Stimulated activated CD4-positive, alpha-beta T cell treated with anti-CD3 and anti-CD28 coated beads, Interleukin-12 subunit alpha, Interleukin-12 subunit beta, amount 100 ng/mL, for 48 hours (primary cell): ENCODE data around the gene TBKBP1.

Source experiments
- DNase-seq, 3 donors: peaks; one replicate each; pipeline ENCODE4 v3.0.0-alpha.2; 2020; ENCODE audit warnings: low read depth in 2 of 3, low spot score in 1 of 3

The TBKBP1 gene, protein sequence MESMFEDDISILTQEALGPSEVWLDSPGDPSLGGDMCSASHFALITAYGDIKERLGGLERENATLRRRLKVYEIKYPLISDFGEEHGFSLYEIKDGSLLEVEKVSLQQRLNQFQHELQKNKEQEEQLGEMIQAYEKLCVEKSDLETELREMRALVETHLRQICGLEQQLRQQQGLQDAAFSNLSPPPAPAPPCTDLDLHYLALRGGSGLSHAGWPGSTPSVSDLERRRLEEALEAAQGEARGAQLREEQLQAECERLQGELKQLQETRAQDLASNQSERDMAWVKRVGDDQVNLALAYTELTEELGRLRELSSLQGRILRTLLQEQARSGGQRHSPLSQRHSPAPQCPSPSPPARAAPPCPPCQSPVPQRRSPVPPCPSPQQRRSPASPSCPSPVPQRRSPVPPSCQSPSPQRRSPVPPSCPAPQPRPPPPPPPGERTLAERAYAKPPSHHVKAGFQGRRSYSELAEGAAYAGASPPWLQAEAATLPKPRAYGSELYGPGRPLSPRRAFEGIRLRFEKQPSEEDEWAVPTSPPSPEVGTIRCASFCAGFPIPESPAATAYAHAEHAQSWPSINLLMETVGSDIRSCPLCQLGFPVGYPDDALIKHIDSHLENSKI

DNA sequence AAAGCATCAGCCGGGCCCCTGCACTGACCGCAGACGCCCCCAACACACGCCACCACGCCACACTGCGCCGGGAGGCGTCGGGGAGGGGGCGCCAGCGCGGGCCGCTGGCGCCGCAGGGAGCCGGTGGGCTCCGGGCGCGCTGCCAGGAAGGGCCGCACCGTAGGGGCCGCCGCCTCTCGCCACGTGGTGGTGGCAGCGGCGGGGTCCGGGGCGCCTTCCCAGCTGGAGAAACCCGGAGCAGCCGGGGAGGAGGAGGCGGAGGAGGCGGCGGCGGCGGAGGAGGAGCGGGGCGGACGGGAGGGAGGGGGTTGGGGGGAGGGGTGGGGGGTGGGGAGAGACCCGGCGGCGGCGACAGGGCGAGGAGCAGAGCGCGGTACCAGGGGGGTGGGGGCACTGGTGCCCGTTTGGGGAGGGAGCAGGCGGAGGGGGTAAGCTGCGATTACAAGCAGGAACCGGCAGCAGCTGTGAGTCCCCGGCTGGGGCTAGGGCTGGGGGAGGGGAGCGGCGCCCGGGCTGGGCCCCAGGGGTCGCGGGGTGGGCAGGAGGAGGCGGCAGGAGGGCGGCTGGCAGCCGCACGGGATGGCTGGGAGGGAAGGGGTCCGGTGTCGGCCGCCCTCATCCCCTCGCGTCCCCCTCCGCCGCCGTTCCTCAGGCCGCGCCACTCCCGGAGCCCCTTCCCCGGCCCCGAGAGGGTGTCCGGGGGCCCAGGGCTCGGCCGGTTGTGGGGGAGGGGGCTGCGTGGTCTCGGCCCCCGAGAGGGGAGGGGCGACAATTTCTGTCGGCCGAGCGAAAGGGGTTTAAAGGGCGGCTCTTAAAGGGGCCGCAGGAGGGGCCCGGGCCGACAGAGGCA lies at the start of gene TBKBP1:
TBKBP1 (plus strand) TSS at position 431 of the 850 bp plus-strand sequence. CDS start 1,952 bp downstream, outside the sequence.
- DNase-seq, result peak in 1 of 3 donors; percentile 44

DNA sequence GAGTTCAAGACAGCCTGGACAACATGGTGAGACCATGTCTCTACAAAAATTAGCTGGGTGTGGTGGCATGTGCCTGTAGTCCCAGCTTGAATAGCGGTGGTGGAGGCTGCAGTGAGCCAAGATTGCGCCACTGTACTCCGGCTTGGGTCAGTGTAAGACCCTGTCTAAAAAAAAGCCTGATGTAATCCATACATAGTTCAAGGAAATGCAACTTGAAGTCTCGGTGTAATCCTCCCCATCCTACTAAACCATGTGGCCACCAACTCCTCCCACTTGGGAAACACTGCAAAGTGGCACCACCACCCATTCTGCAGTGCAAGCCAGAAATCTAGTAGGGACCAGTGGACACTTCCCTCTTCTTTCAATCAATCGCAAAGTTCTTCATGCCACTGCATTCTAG lies 49.6 kb upstream of the TBKBP1 start:
- DNase-seq, result no peak

DNA sequence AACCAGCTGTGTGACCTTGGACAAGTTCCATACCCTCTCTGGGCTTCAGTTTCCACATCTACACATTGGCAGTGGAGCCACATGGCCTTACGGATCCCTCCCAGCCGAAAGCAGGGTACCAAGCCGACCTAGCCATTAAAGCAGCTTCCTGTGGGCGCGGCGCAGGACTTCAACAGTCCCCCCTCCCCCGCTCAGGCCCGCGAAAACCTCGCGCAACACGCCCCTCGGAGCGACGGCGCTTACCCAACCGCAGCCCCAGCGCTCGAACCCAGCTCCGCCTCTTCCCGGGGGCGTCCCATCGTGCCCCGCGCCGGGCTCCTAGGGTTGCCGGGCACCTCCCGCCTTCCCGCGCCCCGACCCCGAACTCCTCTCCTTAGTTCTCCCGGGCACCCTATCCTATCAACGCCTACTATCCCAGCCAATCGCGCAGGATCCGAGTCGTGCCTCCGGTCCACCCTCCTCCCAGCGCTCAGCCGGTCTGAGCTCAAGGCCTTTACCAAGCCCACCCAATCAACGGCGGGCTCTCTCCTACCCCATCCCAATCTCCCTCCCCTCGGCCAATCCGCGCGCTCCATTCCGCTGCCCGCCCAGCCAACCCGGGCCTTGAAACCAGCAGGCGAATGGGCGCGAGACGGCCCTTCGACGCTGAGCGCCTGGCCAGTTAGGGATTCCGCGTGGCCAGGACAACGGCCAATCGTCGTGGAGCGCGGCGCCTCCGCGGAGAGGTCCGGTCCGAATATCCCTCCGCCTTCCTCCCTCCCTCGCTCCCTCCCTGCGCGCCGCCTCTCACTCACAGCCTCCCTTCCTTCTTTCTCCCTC lies 44.6 kb upstream of the TBKBP1 start, which contains the start of gene KPNB1:
KPNB1 (plus strand) TSS at position 767 of the 819 bp plus-strand sequence. CDS start 326 bp downstream, outside the sequence.
- peak; percentile 96 to 99 (median 98) for DNase-seq

DNA sequence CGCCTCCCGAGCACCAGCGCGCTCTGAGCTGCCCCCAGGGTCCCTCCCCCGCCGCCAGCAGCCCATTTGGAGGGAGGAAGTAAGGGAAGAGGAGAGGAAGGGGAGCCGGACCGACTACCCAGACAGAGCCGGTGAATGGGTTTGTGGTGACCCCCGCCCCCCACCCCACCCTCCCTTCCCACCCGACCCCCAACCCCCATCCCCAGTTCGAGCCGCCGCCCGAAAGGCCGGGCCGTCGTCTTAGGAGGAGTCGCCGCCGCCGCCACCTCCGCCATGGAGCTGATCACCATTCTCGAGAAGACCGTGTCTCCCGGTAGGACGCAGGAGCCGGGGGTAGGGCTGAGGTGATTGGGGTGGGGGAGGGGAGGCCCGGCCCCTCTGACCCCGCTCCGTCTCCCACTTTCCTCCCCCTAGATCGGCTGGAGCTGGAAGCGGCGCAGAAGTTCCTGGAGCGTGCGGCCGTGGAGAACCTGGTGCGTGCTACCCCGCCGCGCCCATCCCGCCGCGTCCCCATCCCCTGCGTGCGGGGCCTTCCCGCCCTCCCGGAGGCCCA lies 43.9 kb upstream of the TBKBP1 start:
- DNase-seq, result no peak

DNA sequence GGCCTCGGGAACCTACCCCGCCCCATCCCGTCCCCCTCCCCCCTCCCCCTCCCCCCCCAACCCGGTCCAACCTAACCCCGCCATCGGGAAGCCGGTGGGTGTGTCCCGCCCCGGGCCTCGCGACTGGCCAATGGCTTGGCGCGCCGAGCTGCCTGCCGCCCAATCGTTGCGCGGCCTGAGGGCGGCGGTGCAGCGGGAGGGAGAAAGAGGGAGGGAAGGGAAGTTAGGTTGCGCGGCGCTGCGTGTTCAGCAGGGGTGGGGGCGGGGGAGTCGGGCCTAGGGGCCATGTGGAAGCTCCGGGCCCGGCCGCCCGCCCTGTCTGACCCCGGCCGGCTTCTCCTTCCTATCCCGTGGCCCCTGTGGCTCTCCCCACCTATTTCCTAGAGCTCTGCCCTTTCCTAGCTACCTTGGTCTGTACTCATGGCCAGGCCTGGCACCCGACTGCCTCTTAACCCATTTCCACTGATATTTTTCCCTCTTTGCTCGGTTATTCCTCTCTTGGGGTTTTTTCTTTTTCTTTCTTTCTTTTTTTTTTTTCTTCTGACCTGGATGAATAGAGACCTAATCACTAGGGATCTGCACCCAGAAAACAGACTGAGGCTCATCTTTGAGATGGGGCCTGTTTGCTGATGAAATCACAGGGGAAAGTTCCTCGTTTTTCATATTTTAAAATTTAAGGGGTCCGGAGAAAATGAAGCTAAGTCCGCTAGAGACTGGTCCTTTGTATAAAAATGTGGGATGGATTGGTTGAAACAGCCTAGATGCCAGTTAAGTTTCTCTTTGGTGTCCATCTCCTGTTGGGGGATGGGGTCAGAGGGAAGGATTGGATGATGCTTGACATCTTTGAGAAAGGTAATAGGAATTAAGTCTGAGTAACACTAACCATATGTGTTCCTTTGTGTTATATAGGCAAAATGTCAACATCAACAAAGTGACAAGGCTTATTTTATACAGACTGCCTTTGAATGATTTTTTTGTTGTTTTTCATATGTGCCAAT lies 43.1 kb upstream of the TBKBP1 start:
- DNase-seq, result peak; percentile 85 to 95 (median 93)

DNA sequence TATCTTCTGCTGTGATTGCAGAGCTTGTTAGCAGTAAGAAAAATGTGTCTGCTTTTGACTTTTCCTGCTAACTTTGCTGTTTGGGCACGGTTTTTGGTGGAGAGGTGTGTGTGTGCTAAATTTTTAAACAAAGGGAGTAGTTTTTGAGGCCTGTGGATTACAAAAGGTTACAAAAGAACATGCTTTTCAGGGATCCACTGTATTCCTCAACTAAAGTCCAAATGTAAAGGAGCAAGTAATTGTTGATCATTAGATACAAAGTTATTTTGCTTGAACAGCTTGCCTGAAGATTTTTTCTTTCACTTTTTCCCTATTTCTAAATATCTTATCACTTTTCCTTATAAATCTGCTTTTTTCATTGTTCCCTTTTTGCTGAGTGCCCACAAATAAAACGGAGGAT lies 42.3 kb upstream of the TBKBP1 start:
- DNase-seq, result no peak

DNA sequence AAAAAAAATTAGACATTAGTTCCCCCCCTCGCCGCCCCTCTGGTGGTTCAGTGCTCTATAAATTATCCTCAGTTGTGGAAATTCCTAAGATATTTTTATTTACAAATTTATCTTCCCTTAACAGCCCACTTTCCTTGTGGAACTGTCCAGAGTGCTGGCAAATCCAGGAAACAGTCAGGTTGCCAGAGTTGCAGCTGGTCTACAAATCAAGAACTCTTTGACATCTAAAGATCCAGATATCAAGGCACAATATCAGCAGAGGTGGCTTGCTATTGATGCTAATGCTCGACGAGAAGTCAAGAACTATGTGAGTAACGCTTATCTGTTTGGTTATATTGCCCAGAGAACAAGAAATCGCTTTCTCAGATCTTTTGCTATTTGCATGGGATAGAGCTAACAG lies 41.4 kb upstream of the TBKBP1 start:
- no peak for DNase-seq

DNA sequence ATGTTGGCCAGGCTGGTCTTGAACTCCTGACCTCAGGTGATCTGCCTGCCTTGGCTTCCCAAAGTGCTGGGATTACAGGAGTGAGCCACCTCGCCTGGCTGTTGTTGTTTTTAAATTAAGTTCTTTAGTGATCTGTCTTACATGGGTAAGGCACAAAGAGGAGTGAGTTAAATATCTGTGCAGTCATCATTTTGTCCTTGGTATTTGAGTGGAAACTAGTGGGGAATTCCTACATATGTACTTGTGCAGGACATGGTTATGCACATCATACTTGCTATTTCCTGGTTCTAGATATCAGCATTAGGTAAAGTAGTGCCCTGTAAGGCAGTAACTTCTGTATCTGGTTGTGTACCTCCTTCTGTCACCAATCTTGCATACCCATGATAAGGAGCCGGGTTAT lies 40.5 kb upstream of the TBKBP1 start:
- no peak for DNase-seq

DNA sequence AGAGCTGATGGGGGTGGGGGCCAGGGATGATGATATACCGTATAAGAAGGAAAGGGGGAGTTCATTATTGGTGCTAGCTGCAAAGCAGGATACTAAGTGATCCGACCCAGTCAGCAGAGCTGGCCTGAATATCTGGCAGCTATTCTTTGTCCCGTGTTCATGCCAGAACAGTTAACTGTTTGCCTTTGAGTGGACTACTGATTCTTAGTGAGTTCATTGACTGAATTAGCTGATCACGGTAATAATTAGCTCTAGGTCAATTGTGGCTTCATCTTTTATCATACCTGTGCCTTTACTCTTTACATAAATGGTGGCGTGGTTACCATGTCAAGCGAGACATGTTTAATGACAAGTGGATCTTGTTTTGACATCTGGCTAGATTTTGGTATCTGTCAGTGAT lies 39.0 kb upstream of the TBKBP1 start:
- no peak for DNase-seq

DNA sequence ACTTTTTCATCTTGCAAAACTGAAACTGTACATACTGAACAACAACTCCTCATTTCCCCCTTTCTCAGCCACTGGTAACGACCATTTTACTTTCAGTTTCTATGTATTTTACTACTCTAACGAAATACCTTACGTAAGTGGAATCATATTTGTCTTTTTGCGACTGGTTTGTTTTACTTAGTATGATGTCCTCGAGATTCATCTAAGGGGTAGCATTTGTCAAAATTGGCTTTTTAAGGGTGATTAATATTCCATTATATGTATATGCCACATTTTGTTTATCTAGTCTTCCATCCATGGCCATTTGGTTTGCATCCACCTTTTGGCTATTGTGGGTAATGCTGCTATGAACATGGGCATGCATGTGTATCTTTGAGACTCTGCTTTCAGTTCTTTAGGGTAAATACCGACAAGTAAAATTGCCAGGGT lies 33.9 kb upstream of the TBKBP1 start:
- DNase-seq, result no peak

DNA sequence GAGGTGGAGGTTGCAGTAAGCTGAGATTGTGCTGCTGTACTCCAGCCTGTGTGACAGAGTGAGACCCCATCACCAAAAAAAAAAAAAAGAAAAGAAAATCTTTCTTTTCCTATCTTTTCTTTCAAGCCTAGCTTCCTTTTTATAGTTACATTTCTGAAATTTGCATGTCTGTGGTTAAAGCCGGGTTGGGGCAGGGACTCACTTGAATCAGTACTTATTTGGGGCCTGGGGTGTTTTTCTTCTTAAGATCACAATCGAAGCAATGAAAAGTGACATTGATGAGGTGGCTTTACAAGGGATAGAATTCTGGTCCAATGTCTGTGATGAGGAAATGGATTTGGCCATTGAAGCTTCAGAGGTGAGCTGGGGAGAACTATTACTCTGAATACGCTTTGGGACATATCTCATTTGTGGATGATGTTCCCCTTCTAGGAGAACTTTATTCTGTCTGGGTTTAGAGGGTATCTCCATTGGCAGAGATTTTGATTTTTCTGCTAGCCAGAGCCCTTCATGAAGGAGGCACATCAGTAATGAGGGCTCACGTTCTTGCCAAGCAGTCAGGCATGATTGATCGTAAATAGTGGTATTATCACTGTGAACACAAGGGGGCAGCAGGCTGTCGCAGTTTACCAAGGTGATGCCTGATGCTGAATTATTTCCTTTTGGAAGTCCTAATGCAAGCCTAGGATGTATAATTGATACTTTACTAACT lies 29.9 kb upstream of the TBKBP1 start:
- DNase-seq, result peak; percentile 31 to 74 (median 40)

DNA sequence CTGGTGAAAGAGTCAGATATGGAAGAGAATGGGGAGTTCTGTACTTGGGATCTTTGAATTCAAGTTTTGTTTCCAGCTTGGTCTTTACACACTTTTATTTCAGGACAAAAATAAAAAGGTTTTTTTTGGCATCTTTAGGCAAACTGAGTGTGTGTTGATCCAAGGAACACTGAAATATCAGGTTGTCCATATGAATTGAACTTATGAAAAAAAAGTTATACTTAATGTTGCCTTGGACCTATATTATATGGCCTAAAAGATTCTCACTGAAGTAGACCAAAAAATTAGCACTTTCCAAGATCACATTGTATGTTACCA lies 29.4 kb upstream of the TBKBP1 start:
- DNase-seq, result no peak

DNA sequence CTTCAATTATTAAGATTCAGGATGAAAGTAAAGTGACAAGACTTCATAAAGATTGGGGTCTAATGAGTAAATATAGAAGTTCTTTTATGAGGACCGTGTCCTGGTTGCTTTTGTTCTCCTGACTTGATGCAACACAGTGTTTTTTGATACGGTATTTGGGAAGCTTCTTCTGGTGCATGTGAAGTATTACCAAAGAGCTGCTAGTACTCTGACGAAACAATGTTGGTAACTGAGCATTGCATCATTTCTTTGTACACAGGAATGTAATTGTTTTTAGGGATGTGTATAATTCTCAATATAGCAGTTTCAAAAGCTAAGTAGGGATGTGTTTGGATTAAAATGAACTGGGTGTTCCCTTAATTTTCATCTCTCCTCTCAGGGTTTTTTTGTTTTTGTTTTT lies 28.3 kb upstream of the TBKBP1 start:
- DNase-seq, result no peak

DNA sequence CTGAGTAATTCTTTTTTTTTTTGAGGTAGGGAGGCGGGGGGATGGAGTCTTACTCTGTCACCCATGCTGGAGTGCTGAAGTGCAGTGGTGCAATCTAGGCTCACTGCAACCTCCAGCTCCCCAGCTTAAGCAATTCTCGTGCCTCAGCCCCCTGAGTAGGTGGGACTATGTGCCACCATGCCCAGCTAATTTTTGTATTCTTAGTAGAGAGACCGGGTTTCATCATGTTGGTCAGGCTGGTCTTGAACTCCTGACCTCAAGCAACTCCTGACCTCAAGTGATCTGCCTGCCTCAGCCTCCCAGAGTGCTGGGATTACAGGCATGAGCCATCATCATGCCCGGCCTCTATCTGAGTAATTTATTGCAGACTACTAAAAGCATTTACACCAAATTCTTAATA lies 24.9 kb upstream of the TBKBP1 start:
- DNase-seq, result no peak

DNA sequence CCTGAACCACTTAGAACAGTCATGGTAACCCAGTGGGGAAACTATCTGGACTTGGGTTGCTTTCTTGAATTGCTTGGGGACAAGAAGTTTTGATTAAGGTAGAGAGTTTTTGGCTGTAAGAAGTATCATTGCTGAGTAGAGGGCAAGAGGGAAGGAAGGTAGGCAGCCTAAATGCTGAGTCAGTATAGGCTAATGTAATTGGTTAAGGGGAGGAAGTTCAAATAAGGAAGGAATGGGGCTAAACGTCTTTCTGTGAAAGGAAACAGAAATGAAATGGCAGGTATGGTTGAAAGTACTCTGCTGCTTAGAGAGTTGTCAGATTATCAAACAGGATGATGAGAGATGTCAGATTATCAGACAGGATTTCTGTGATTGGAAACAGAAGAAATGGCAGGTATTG lies 23.9 kb upstream of the TBKBP1 start:
- DNase-seq, result no peak

DNA sequence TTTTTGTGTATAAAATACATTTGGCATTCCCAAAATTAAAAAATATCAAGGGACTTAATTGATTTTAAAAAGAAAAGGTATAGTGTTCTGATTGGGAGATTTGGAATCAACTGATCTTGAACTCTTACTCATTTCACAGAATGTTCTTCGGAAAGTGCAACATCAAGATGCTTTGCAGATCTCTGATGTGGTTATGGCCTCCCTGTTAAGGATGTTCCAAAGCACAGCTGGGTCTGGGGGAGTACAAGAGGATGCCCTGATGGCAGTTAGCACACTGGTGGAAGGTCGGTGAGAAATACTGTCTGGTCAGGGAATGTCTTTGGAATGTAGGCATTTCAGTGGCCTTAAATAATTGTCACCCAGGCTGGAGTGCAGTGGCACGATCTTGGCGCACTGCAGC lies 19.5 kb upstream of the TBKBP1 start:
- DNase-seq, result no peak

DNA sequence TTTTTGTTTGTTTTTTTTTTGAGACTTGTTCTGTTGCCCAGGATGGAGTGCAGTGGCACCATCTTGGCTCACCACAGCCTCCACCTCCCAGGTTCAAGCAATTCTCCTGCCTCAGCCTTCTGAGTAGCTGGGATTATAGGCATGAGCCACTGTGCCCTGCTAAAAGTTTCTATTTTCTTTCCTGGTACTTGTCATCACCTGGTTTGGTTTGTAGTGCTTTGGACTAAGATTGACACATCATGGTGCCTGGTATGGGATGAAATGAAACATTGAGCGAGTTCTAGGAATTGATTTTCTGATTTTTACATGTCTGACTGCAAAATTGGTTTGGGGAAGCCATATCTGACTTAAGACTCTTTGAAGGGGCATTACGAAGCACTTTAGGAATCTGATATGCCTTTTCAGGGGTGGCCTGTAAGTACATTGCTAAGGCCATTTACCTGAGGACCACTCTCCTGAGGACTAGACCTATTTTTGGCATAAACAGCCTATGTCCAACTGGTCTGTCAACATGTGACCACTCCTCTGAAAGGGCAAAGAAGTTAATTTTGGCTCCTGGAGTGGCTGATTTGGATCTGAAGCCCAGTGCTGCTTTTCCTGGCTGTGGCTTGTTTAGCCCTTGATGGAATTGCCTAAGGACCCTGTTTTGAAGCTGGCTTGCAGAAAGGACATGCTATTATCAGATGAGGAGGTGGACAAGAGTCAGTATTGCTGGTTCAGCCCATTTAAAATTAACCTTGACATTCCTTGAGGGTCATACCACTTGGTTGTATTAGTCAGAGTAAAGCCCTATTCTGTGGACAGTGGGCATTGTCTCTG lies 18.4 kb upstream of the TBKBP1 start:
- DNase-seq, result no peak

DNA sequence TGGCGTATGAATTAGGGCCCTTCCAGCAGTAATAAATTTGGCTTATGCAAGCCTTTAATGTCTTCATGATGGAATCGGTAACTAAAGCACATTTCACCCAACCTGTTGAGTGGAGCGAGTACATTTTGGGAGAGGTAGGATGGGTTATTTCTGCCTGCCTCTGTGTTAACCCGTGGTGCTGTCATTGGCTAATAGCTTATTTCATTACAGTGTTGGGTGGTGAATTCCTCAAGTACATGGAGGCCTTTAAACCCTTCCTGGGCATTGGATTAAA lies 17.8 kb upstream of the TBKBP1 start:
- DNase-seq, result no peak
